OCI-LY3 (cell line): ENCODE data around the gene TMEM100.

ENCODE experiments used
- CTCF ChIP-seq: fragments of 200-600, 300-600 bp; sonication (generic); IDR thresholded peaks from 2 replicates; pipeline ENCODE4 v1.5.1; 2014; ENCODE audit warnings: antibody characterized with exemption, low read length, low read depth
- EZH2phosphoT487 ChIP-seq: fragments of 200-600 bp; shearing (Covaris generic); IDR thresholded peaks from 2 replicates; pipeline ENCODE4 v1.6.1; 2018; ENCODE audit warnings: antibody characterized with exemption, mixed run types, low read depth

GRCh38 chr17:55706808-55707773 is 15.6 kb downstream of the TMEM100 start:
- TF ChIP-seq CTCF (no peak), EZH2phosphoT487 (no peak)
